Small intestine (tissue), 7 donors: ENCODE results near the gene CLIC6. TPM values are rescaled to one million over a fixed set of nuclear protein-coding genes. Genes with fewer than 3 reads are reported as not detected.
A peak's percentile ranks its signal among the peaks of the same experiment; 100 is the strongest.
"Not testable (repeated sequence)": the region's sequence is repeated elsewhere in the genome, so short reads cannot be mapped to it uniquely, and the experiment has no call there.

Experiments
- DNase-seq, 2 donors: peaks; one replicate each; pipeline versions ENCODE4 v3.0.0 to v3.0.0-alpha.2; 2013
- FAIRE-seq: peaks from 2 replicates; lab custom pipeline; 2012; peaks lifted over from hg19 to GRCh38; lab: Jason Lieb, UNC
- H3K27ac ChIP-seq, 3 donors: one replicate each; pipeline ENCODE4 v1.5.1; 2013; ENCODE audit warnings: low read length in 2 of 3, mild to moderate bottlenecking in 2 of 3, control low read depth in 1 of 3, inconsistent platforms in 1 of 3, low read depth in 1 of 3, moderate library complexity in 1 of 3
- H3K27me3 ChIP-seq, 3 donors: one replicate each; pipeline ENCODE4 v1.6.1; 2013; ENCODE audit warnings: low read length in 3 of 3, inconsistent platforms in 1 of 3; ENCODE audit not compliant: control insufficient read depth in 3 of 3, insufficient read depth in 3 of 3
- H3K36me3 ChIP-seq, 3 donors: one replicate each; pipeline ENCODE4 v1.6.1; 2013; ENCODE audit warnings: low read length in 3 of 3, inconsistent platforms in 1 of 3, low read depth in 1 of 3, mild to moderate bottlenecking in 1 of 3, moderate library complexity in 1 of 3; ENCODE audit not compliant: control insufficient read depth in 3 of 3, insufficient read depth in 2 of 3
- H3K4me1 ChIP-seq, 3 donors: one replicate each; pipeline ENCODE4 v1.6.1; 2013; ENCODE audit warnings: low read length in 2 of 3, inconsistent platforms in 1 of 3, low read depth in 1 of 3, mild to moderate bottlenecking in 1 of 3, moderate library complexity in 1 of 3; ENCODE audit not compliant: control insufficient read depth in 3 of 3, insufficient read depth in 2 of 3
- H3K4me3 ChIP-seq, 3 donors: one replicate each; pipeline ENCODE4 v1.5.1; 2013; ENCODE audit warnings: low read length in 3 of 3, control low read depth in 1 of 3, inconsistent platforms in 1 of 3, low read depth in 1 of 3, mild to moderate bottlenecking in 1 of 3, moderate library complexity in 1 of 3
- H3K9me3 ChIP-seq, 2 donors: one replicate each; pipeline ENCODE4 v1.6.1; 2013; ENCODE audit warnings: low read depth in 1 of 2, low read length in 1 of 2; ENCODE audit not compliant: control insufficient read depth in 2 of 2, insufficient read depth in 1 of 2
- WGBS, 3 donors: extraction: QIAGEN DNeasy Blood & Tissue Kit; methylation state at CpG; one replicate each; pipeline ENCODE4 v1.1.7; 2013; 5-methylcytosine and 5-hydroxymethylcytosine counted together
- polyA plus RNA-seq, 4 donors: library from polyadenylated mRNA; stranded (reverse) in 3 of 4; unstranded in 1 of 4; fragments of 200-250 nt in 3 of 4; fragments of 120-200 nt in 1 of 4; gene quantifications; one replicate each; pipeline versions ENCODE4 v1.2.1 to v1.2.3, GENCODE V29; 2013
- donor health status: healthy with polysubstance abuse.
- donor health status: control.
- donor health status: control.
- donor health status: Bipolar disorder and iron deficiency.
- donor health status: healthy.

The CLIC6 gene
- polyA plus RNA-seq, 4 donors, result 0.22 to 13.8 (median 2.0) TPM

DNA sequence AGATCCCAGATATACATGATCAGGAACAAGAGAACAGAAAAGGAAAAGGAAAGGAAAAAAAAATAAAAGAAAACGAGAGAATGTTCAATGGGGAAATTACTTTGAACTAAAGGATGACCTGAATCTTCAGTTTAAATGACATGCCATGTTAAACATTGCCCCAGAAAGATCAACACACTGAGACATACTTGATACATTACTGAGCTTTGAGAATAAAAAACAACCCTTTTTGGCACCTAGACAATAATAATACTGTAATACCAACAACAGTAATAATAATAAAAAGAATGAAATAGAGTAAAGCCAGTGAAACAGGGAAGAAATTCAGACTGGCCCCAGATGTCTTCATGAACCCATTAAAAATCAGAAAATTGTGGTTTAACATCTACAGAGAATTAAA is 44.8 kb downstream of the CLIC6 start:
- WGBS, 3 donors, result 65 to 80% (median 74%) methylated on average over 1 of the region's 1 CpG
- H3K4me1 ChIP-seq, result no peaks in the 10 kb centered on the region
- DNase-seq, result no peak
- H3K4me3 ChIP-seq, result no peak overlapping the region
- peaks cover 0 to 31% (median 0%) of the 10 kb centered on the region in 3 donors for H3K36me3 ChIP-seq
- no peaks in the 10 kb centered on the region for H3K9me3 ChIP-seq
- H3K27ac ChIP-seq, result no peak overlapping the region
- no peak for FAIRE-seq
- H3K27me3 ChIP-seq, result no peaks in the 10 kb centered on the region

DNA sequence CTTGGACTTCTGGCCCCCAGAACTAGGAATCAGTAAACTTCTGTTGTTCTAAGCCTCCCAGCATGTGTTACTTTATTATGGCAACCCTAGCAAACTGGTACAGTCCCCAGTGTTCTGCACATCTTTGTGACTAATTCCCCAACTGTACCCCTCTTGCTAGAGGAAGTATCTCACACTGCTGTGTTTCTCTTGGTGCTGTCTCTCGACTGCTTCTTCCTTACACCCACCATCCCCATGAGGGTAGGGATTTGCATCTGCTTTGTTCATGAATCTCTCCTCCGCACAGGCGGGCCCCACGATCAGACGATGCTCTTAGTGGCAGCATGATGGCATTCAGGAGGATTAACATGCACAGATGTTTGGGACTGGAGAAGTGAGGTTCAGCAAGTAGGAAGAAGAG is 46.7 kb downstream of the CLIC6 start:
- Histone ChIP-seq H3K27me3 (no peaks in the 10 kb centered on the region), H3K9me3 (no peaks in the 10 kb centered on the region), H3K27ac (no peak overlapping the region), H3K36me3 (peaks cover 0 to 16% (median 0%) of the 10 kb centered on the region in 3 donors), H3K4me3 (no peak overlapping the region), H3K4me1 (no peaks in the 10 kb centered on the region)
- WGBS, 3 donors, result 80 to 89% (median 84%) methylated on average over 5 of the region's 5 CpGs
- no peak for FAIRE-seq
- DNase-seq, result no peak

DNA sequence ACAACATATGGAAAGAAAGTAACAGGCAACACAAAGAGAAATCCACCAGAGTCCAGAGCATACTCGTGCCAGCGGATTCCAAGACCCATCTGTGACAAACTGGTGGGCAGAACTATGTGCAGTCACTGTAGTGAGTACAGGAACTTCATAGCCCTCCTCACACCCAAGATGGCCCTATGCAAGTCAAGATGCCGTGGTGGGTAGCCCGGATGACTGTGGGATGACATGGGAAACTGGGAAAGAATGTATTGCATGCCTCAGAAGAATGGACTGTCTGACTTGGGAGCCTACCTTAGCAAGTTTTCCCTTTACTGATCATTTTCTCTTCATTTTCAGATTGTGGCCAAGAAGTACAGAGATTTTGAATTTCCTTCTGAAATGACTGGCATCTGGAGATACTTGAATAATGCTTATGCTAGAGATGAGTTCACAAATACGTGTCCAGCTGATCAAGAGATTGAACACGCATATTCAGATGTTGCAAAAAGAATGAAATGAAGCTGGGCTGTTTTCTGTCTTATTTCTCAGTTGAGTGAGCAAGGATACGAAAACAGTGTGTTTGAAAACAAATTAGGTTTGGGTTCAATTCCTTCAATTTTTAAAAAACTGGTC is 47.3 kb downstream of the CLIC6 start:
- Histone ChIP-seq H3K27me3 (no peaks in the 10 kb centered on the region), H3K9me3 (no peaks in the 10 kb centered on the region), H3K4me3 (no peak overlapping the region), H3K27ac (no peak overlapping the region), H3K36me3 (peaks cover 0 to 11% (median 0%) of the 10 kb centered on the region in 3 donors), H3K4me1 (no peaks in the 10 kb centered on the region)
- FAIRE-seq, result no peak
- DNase-seq, result no peak
- WGBS, 3 donors, result 85 to 86% (median 86%) methylated on average over 7 of the region's 7 CpGs

DNA sequence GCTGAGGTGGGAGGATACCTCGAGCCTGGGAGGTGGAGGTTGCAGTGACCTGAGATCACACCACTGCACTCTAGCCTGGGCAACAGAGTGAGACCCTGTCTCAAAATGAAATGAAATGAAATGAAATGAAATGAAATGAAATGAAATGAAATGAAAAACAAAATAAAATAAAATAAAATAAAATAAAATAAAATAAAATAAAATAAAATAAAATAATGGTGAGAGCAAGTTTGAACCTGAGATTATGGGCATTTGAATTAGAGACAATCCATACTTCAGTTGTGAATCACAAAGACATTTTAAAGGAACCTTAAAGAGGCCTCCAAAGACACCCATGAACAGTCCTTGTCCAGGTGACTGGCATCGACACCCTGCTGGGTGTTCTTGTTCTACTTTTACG is 49.7 kb downstream of the CLIC6 start:
- DNase-seq, H3K9me3 ChIP-seq, FAIRE-seq, H3K4me3 ChIP-seq, H3K27me3 ChIP-seq, H3K4me1 ChIP-seq, H3K27ac ChIP-seq, H3K36me3 ChIP-seq: not testable (repeated sequence)
- 86 to 95% (median 90%) methylated on average over 3 of the region's 3 CpGs for WGBS, 3 donors

DNA sequence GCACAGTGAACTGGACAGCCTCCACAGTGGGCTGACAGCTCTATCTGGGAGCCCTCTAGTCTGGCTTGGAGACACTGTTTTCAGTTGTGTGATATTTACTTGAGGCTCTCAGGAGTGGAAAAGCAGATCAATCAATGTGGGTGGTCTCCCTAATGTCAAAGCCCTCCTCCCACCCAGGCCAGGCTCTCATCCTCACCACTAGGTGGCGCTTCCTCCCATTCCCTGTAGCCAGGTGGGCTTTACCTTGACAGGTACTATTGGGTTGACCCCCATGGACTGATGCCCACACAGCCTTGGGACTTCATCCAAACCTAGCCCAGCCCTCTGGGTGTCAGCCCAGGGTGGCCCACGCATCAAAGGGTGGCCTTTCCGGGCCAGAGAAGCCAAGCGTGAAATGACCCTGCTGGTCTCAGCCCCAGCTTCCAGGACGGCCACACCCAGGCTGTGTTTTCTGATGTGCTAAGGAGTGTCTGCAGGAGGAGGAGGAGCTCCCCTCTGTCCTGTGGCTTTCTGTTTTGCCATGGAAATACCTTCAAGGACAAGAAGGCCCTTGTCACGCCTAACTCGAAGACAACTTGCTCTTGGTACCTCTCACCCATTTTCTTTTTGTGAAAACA is 54.0 kb downstream of the CLIC6 start:
- no peak overlapping the region for H3K27ac ChIP-seq
- FAIRE-seq, result no peak

DNA sequence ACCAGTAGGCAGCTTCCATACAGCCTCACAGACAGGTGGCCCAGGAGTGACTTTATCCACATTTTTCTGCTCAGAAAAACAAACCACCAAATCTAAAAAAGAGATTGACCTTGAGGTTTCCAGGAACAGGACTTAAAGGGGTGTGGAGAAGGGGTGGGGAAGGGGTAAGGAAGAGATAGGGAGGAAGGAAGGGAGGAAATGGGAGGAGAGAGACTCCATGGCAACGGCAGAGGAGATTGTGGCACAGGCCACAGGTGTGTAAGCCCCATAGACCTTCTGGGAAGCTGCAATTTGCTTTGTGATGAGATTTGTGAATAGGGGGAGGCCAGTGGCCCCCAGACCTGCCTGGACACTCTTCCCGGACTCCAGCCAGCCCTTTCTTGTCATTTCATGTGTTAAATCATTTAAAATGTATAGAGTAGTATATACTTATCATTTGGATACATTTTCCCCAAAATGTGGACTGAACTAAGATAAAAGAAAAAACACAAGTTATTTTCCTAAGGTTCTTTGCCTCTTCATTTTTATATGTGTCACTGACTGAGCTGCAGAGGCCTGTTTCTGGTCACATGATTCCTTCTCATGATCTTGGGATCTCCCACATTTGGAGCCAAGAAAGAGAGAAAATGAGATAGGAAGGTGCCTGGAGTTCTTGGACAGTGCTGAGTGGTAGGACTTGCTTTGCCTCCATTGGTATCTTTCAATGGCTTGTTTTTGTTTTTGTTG is 55.5 kb downstream of the CLIC6 start:
- peak in 1 of 2 donors; percentile 10 for DNase-seq

More for the DNA sequence above, 54.0 kb downstream of the CLIC6 start:
- Histone ChIP-seq H3K9me3 (no peaks in the 10 kb centered on the region), H3K4me3 (no peak overlapping the region), H3K4me1 (peaks cover 0 to 6% (median 0%) of the 10 kb centered on the region in 3 donors), H3K36me3 (no peaks in the 10 kb centered on the region), H3K27me3 (no peaks in the 10 kb centered on the region)
- 71 to 79% (median 75%) methylated on average over 7 of the region's 7 CpGs for WGBS, 3 donors
- peak in 1 of 2 donors; percentile 16 for DNase-seq

DNA sequence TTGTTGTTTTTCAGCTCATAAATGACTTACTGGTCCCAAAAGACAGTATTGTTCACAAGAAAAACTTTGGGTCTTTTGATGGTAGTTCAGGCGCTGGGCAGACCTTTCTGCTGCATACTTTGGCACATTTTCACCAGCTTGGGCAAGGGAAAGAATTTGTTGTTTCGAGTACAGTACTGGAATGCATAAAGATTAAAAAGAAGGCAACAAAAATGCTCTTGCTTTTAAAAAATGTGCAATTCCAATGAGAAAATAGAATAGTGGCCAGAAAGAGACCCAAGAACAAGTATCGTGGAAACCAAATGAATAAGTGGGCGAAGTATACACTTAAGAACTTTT is 56.0 kb downstream of the CLIC6 start:
- Histone ChIP-seq H3K9me3 (no peaks in the 10 kb centered on the region), H3K27me3 (no peaks in the 10 kb centered on the region), H3K27ac (no peak overlapping the region), H3K36me3 (no peaks in the 10 kb centered on the region), H3K4me1 (peaks cover 0 to 6% (median 0%) of the 10 kb centered on the region in 3 donors), H3K4me3 (no peak overlapping the region)
- FAIRE-seq (no peak), DNase-seq (no peak)
- WGBS, 3 donors, result 84 to 93% (median 86%) methylated on average over 4 of the region's 4 CpGs

More for the DNA sequence above, 55.5 kb downstream of the CLIC6 start:
- no peak overlapping the region for H3K27ac ChIP-seq
- H3K27me3 ChIP-seq, result no peaks in the 10 kb centered on the region
- FAIRE-seq, result no peak
- peaks cover 0 to 6% (median 0%) of the 10 kb centered on the region in 3 donors for H3K4me1 ChIP-seq
- H3K4me3 ChIP-seq, result no peak overlapping the region
- 32 to 47% (median 34%) methylated on average over 2 of the region's 2 CpGs for WGBS, 3 donors
- H3K9me3 ChIP-seq, result no peaks in the 10 kb centered on the region
- H3K36me3 ChIP-seq, result no peaks in the 10 kb centered on the region

DNA sequence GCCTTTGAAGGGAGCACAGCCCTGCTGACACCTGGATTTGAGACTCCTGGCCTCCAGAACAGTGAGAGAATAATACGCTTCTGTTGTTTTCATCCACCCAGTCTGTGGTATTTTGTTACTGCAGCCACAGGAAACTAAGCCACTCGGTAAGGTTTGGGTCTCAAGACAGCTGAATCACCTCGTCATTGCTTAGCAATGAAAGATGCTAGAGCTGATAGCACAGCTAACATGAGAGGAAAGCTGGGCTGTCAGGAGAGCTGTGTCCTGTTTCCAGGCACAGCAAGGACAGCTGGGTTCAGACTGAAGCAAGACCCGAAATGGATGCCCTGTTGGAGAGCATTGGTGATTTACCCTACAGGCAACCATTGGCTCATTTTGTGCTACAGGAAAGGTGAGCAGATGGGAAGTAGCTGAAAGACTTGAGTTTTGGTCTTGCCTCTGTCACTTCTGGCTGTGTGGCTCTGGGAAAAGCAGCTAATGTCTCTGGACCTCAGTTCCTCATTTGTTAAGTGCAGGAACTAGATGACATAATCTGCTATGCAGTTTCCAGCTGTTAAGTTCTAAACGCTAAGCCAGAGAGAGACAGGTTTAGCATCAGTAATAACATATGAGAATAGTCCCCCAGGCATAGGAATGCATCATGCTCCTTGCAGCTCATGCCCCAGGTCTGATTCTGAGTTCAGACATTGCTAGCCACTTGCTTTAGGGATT is 58.0 kb downstream of the CLIC6 start:
- FAIRE-seq (no peak), DNase-seq (no peak)
- H3K4me3 ChIP-seq, result no peak overlapping the region
- no peaks in the 10 kb centered on the region for H3K27me3 ChIP-seq
- no peak overlapping the region for H3K27ac ChIP-seq
- H3K9me3 ChIP-seq, result no peaks in the 10 kb centered on the region
- WGBS, 3 donors, result 62 to 80% (median 71%) methylated on average over 5 of the region's 5 CpGs
- no peaks in the 10 kb centered on the region for H3K36me3 ChIP-seq
- H3K4me1 ChIP-seq, result peaks cover 0 to 6% (median 0%) of the 10 kb centered on the region in 3 donors
